ENCODE results near the gene C11orf54. TPM values are rescaled to one million over a fixed set of nuclear protein-coding genes. Genes with fewer than 3 reads are reported as not detected.

The C11orf54 gene
- total RNA-seq, 1 donor from 2014 or later: 21.1 TPM

Small RNA genes lying within 50 kb of the gene (microRNA-seq; reads per million reads assigned to microRNA genes)
- gene MIR1304 (ENCODE audit: borderline number of aligned reads): not detected

Other genes starting within 250 kb of the C11orf54 start
- gene SMCO4, start 198.3 kb upstream of the C11orf54 start, total RNA-seq: 17.3 TPM
- 6.6 TPM for gene CEP295, start 80.0 kb upstream of the C11orf54 start, total RNA-seq
- gene TAF1D, start 177 bp upstream of the C11orf54 start, total RNA-seq: 117 TPM
- gene MED17, start 42.6 kb downstream of the C11orf54 start, total RNA-seq: 24.7 TPM
- not detected for gene VSTM5, start 108.9 kb downstream of the C11orf54 start, total RNA-seq

All from mesenteric fat pad (tissue), 1 donor.